HepG2 (cell line): Measurements from ENCODE around the gene CBX2. TPM values are rescaled to one million over a fixed set of nuclear protein-coding genes. Genes with fewer than 3 reads are reported as not detected.
A peak's percentile ranks its signal among the peaks of the same experiment; 100 is the strongest.

ENCODE experiments used
- ATAC-seq: fragments of 200-7000 bp; cut with Tn5 transposase; 3 replicates; pipeline ENCODE4 v1.9.1; 2020; ENCODE audit warnings: mild to moderate bottlenecking, moderate library complexity
- BruUV-seq: library from RNA; stranded (reverse); fragments of 400-500 nt; replicated peaks from 2 replicates; lab custom pipeline; 2021; lab: Mats Ljungman, UMichigan
- CTCF ChIA-PET: fragments of 300-600 bp; formaldehyde crosslinking; extraction: SDS; loops from one replicate; lab custom pipeline; 2021; ENCODE audit warnings: low total read pairs, inconsistent platforms, low intra/inter-chr PET ratio; lab: Yijun Ruan, JAX
- POLR2A ChIA-PET: fragments of 350-600 bp; sonication (Branson Sonifier 250); formaldehyde crosslinking; loops from one replicate; lab custom pipeline; 2020; ENCODE audit warnings: antibody characterized with exemption, inconsistent platforms; lab: Yijun Ruan, JAX
- DNase-seq: peaks from one replicate; pipeline ENCODE4 v3.0.0-alpha.2; 2015; ENCODE audit warnings: low spot score
- FAIRE-seq: peaks from 3 replicates; lab custom pipeline; 2011; peaks lifted over from hg19 to GRCh38; lab: Jason Lieb, UNC
- H2AFZ ChIP-seq: one replicate; pipeline ENCODE4 v1.6.1; 2011; ENCODE audit warnings: low read length, inconsistent platforms
- H3K27ac ChIP-seq: fragments of 300-600 bp; 3 replicates; pipeline ENCODE4 v1.8.0; 2011; ENCODE audit warnings: mixed run types, mild to moderate bottlenecking, mixed read lengths, low read length, inconsistent platforms; ENCODE audit not compliant: insufficient read depth; ENCODE audit errors: extremely low read length
- H3K27me3 ChIP-seq, 2 experiments: fragments of 200-600 bp in 1 of 2; 2 replicates in 1 of 2; 3 replicates in 1 of 2; pipeline versions ENCODE4 v1.6.0 to v1.8.0; 2011; ENCODE audit warnings: low read length in 2 of 2, mild to moderate bottlenecking in 2 of 2, moderate library complexity in 2 of 2, inconsistent platforms in 1 of 2; ENCODE audit not compliant: insufficient read depth in 2 of 2, control insufficient read depth in 1 of 2
- H3K36me3 ChIP-seq, 2 experiments: fragments of 200-600 bp in 1 of 2; replicated peaks in 1 of 2; 2 replicates in 1 of 2; 3 replicates in 1 of 2; pipeline versions ENCODE4 v1.5.1 to v1.8.0; 2011; ENCODE audit warnings: low read length in 2 of 2, inconsistent platforms in 1 of 2; ENCODE audit not compliant: insufficient read depth in 2 of 2, control insufficient read depth in 1 of 2
- H3K4me1 ChIP-seq: 2 replicates; pipeline ENCODE4 v1.5.1; 2012; ENCODE audit warnings: low read length, inconsistent platforms; ENCODE audit not compliant: insufficient read depth
- H3K4me2 ChIP-seq: 2 replicates; pipeline ENCODE4 v1.6.0; 2011; ENCODE audit warnings: low read depth, low read length, inconsistent platforms
- H3K4me3 ChIP-seq, 3 experiments: fragments of 200-600 bp in 1 of 3; sonication (generic), shearing (Covaris generic) in 1 of 3; replicated peaks in 1 of 3; 2 replicates each; pipeline ENCODE4 v1.5.1; 2011 to 2016; ENCODE audit warnings: low read length in 3 of 3, inconsistent platforms in 2 of 3, low read depth in 2 of 3, mild to moderate bottlenecking in 2 of 3, control low read depth in 1 of 3, mixed read lengths in 1 of 3; ENCODE audit not compliant: insufficient read depth in 1 of 3
- H3K79me2 ChIP-seq: one replicate; pipeline ENCODE4 v1.6.1; 2011; ENCODE audit warnings: low read length, inconsistent platforms; ENCODE audit not compliant: insufficient read depth
- H3K9ac ChIP-seq: 2 replicates; pipeline ENCODE4 v1.6.0; 2011; ENCODE audit warnings: mild to moderate bottlenecking, low read depth, low read length, inconsistent platforms; ENCODE audit not compliant: insufficient read depth
- H3K9me3 ChIP-seq: 2 replicates; pipeline ENCODE4 v1.5.1; 2012; ENCODE audit warnings: mild to moderate bottlenecking, low read length
- H4K20me1 ChIP-seq: 2 replicates; pipeline ENCODE4 v1.6.0; 2011; ENCODE audit warnings: inconsistent platforms, mild to moderate bottlenecking, low read length, moderate library complexity; ENCODE audit not compliant: insufficient read depth
- ATF1 ChIP-seq: IDR thresholded peaks from 2 replicates; pipeline ENCODE4 v1.6.1; 2016; ENCODE audit warnings: mild to moderate bottlenecking, control low read depth
- ATF2 ChIP-seq: sonication (generic); formaldehyde crosslinking; IDR thresholded peaks from 2 replicates; pipeline ENCODE4 v1.4.0; 2020; ENCODE audit warnings: missing genetic modification reagents
- FOSL2 ChIP-seq: sonication (generic); formaldehyde crosslinking; IDR thresholded peaks from 2 replicates; pipeline ENCODE4 v1.4.0; 2020; ENCODE audit warnings: missing genetic modification reagents
- GABPA ChIP-seq, 2 experiments: IDR thresholded peaks; 2 replicates each; pipeline ENCODE4 v1.6.1; 2011 to 2016; ENCODE audit warnings: low read depth in 2 of 2, low read length in 1 of 2, missing biosample characterization in 1 of 2, missing genetic modification characterization in 1 of 2
- MTA3 ChIP-seq: sonication (generic); formaldehyde crosslinking; IDR thresholded peaks from 2 replicates; pipeline ENCODE4 v1.4.0; 2020; ENCODE audit warnings: missing genetic modification reagents
- PAXIP1 ChIP-seq: sonication (generic); formaldehyde crosslinking; conservative IDR thresholded peaks from 2 replicates; pipeline ENCODE4 v1.4.0; 2020; ENCODE audit warnings: mild to moderate bottlenecking, missing genetic modification reagents, moderate library complexity
- REL ChIP-seq: sonication (generic); formaldehyde crosslinking; conservative IDR thresholded peaks from 2 replicates; pipeline ENCODE4 v1.8.0; 2022; ENCODE audit warnings: mild to moderate bottlenecking, missing genetic modification reagents, moderate library complexity
- ZBTB1 ChIP-seq: sonication (generic); formaldehyde crosslinking; IDR thresholded peaks from 2 replicates; pipeline ENCODE4 v1.4.0; 2020; ENCODE audit warnings: missing genetic modification reagents, borderline replicate concordance
- ZNF101 ChIP-seq: sonication (generic); formaldehyde crosslinking; IDR thresholded peaks from 2 replicates; pipeline ENCODE4 v1.4.0; 2020; ENCODE audit warnings: mild to moderate bottlenecking, low read depth, missing genetic modification reagents, borderline replicate concordance
- ZNF142 ChIP-seq: sonication (generic); formaldehyde crosslinking; IDR thresholded peaks from 2 replicates; pipeline ENCODE4 v1.4.0; 2020; ENCODE audit warnings: missing genetic modification reagents
- ZNF83 ChIP-seq: sonication (generic); formaldehyde crosslinking; IDR thresholded peaks from 2 replicates; pipeline ENCODE4 v1.4.0; 2020; ENCODE audit warnings: missing genetic modification reagents, mild to moderate bottlenecking, borderline replicate concordance
- WGBS: methylation state at CpG from one replicate; pipeline ENCODE4 v1.1.6; 2017; ENCODE audit warnings: low lambda C conversion rate; 5-methylcytosine and 5-hydroxymethylcytosine counted together
- in situ Hi-C: cut with HindIII; loops from 2 replicates; pipeline ENCODE4 v1.10.0; 2017; ENCODE audit warnings: low pct_unique_long_range_greater_than_20kb; ENCODE audit not compliant: extremely low pct_ligation_motif_present
- intact Hi-C: fragments of 100-400 bp; cut with micrococcal nuclease; formaldehyde crosslinking; loops from one replicate; pipeline ENCODE4 v1.10.0; 2022; ENCODE audit not compliant: unreplicated experiment
- polyA plus RNA-seq, 8 experiments: library from polyadenylated mRNA; depleted of rRNA in 3 of 8; stranded (reverse) in 7 of 8; unstranded in 1 of 8; fragments of >200 nt; fragmentation: Illumina TruSeq in 4 of 8; extraction: Trizol in 4 of 8; gene quantifications; 2 replicates each; pipeline versions ENCODE4 v1.2.1 to v1.2.3, GENCODE V29; 2011 to 2016; ENCODE audit warnings: low read depth in 4 of 8, missing spikeins in 1 of 8, mixed read lengths in 1 of 8; ENCODE audit not compliant: insufficient read depth in 1 of 8
- total RNA-seq, 5 experiments: library from RNA; depleted of rRNA; stranded (reverse); fragments of >200 nt; fragmentation: Illumina TruSeq; extraction: Trizol; gene quantifications; 2 replicates each; pipeline ENCODE4 v1.2.3, GENCODE V29; 2016; ENCODE audit warnings: low read depth in 1 of 5

The CBX2 gene
- total and polyA plus RNA-seq, 2 of the 13 experiments (the other 11 are each of a cell fraction or from before 2014, with no cell fraction given), result 14.5 to 31.1 TPM

GRCh38 chr17:79796763-79797491, 19.0 kb downstream of the CBX2 start, which contains the start of gene CBX8:
Gene CBX8, minus strand, starts transcription at chr17:79797077. Its CDS starts 79 bp downstream, at chr17:79796998.
- Histone ChIP-seq H3K79me2 (peaks cover 10% of the 10 kb centered on the region), H4K20me1 (no peaks in the 10 kb centered on the region), H3K9me3 (no peaks in the 10 kb centered on the region), H3K27ac (peak within 1 kb of the TSS; percentile 87), H2AFZ (no peak within 1 kb of the TSS), H3K27me3 (peaks cover 28 to 49% of the 10 kb centered on the region in 2 experiments), H3K9ac (peak within 1 kb of the TSS; percentile 96), H3K4me3 (peak within 1 kb of the TSS; percentile 85 to 94 (median 86)), H3K4me2 (peak within 1 kb of the TSS; percentile 99), H3K4me1 (peaks cover 67% of the 10 kb centered on the region), H3K36me3 (peaks cover 5 to 9% of the 10 kb centered on the region in 2 experiments; a peak in 4 of 5 replicates)
- in situ Hi-C loops (no loop called here), intact Hi-C loops (loop anchor here (2.0 to 5.0 kb wide), 3 partner anchors 40 to 196 kb away; partner anchors contain the start of gene CBX4)
- peak; percentile 69 for ATAC-seq
- POLR2A ChIA-PET, result interaction anchor here (0.6 to 4.7 kb wide), 37 partner anchors 8 to 1886 kb away, joined by 3 to 98 read pairs (median 6); partner anchors contain the start of genes CBX2 and CBX4
- CTCF ChIA-PET, result no interaction called here
- no TSS peak for BruUV-seq
- 2% methylated on average over 40 of the region's 79 CpGs for WGBS
- DNase-seq, result peak; percentile 99
- FAIRE-seq, result peak; percentile 89
- TF ChIP-seq ATF2 (CRISPR knock-in tag), result peak; percentile 96
- TF ChIP-seq REL (CRISPR knock-in tag), result 0 out of 2 replicates have a peak, but pooled peaks have one; percentile 15
- TF ChIP-seq ZNF101 (CRISPR knock-in tag), result no peak
- no peak for TF ChIP-seq ZBTB1 (CRISPR knock-in tag)
- peak; percentile 90 for TF ChIP-seq ATF1 (CRISPR knock-in tag)
- no peak; the same call in 1 of the 2 replicates for TF ChIP-seq ZNF83 (CRISPR knock-in tag)
- peak; percentile 74 for TF ChIP-seq PAXIP1 (CRISPR knock-in tag)
- TF ChIP-seq ZNF142 (CRISPR knock-in tag), result peak; percentile 66; the same call in 1 of the 2 replicates
- no peak for TF ChIP-seq MTA3 (CRISPR knock-in tag)
- peak; percentile 43 for TF ChIP-seq FOSL2 (CRISPR knock-in tag)
- peak; percentile 96 for TF ChIP-seq GABPA (IDR thresholded peaks at IDR 0.05; ENCODE audit: low read depth, low read length)
- TF ChIP-seq GABPA (CRISPR knock-in tag; IDR thresholded peaks at IDR 0.05; ENCODE audit: low read depth), result peak; percentile 90
